Mammary epithelial cell (primary cell): Measurements from ENCODE around the gene CREG2.
"Not testable (repeated sequence)": the region's sequence is repeated elsewhere in the genome, so short reads cannot be mapped to it uniquely, and the experiment has no call there.

Experiments used
- CTCF ChIP-seq, 2 donors: IDR thresholded peaks in 1 of 2; conservative IDR thresholded peaks in 1 of 2; 2 replicates each; pipeline ENCODE4 v1.5.1; 2011 to 2012; ENCODE audit warnings: inconsistent platforms in 2 of 2, low read length in 2 of 2, mild to moderate bottlenecking in 2 of 2, control low read depth in 1 of 2, low read depth in 1 of 2; ENCODE audit not compliant: insufficient read depth in 1 of 2; ENCODE audit errors: extremely low read depth in 1 of 2
- EZH2 ChIP-seq: IDR thresholded peaks from 2 replicates; pipeline ENCODE4 v1.6.1; 2012; ENCODE audit warnings: low read length, inconsistent platforms, borderline replicate concordance

- not testable (repeated sequence) for TF ChIP-seq CTCF (conservative IDR thresholded peaks at IDR 0.05 in 1 of 2, IDR thresholded peaks at IDR 0.05 in 1 of 2; ENCODE audit: extremely low read depth in 1 of 2, insufficient read depth in 1 of 2, low read depth in 1 of 2, low read length in 2 of 2); EZH2
These were observed 70.7 kb downstream of the CREG2 start for GRCh38 chr2:101316568-101316967.
